ENCODE results near the gene LRP6.

DNA sequence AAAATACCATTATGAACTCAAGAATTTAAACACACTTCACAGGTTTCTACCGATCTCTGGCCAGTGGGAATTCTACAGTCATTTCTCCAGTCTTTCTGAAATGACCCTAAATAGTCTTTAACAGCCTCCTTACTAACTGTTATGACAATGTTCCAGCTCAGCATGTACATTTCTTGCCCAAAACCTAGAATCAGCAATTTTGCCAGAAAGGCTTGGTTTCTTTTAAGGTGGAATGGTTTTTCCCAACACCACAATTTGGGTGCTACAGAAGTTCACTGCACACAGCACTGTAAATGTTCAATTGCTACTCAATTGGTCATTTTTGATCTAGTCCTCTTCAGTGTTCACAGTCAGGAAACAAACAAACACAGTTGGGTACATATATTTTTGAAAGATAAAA, 69.7 kb downstream of the LRP6 start:
- no peak for TF ChIP-seq GATA2 (IDR thresholded peaks at IDR 0.05; ENCODE audit: low read depth, low read length)
- TF ChIP-seq GATA3 (IDR thresholded peaks at IDR 0.05; ENCODE audit: low read depth, low read length) = no peak

Measured in SH-SY5Y (cell line).